ENCODE data around the gene CFAP141.

- no peak for TF ChIP-seq CTCF (IDR thresholded peaks at IDR 0.05; ENCODE audit: low read depth, low read length)
- no peak for TF ChIP-seq POLR2A (IDR thresholded peaks at IDR 0.05; ENCODE audit: extremely low read depth, insufficient read length)
These were observed 17.5 kb upstream of the CFAP141 start for GRCh38 chr1:154223621-154224020.

All from NB4 (cell line).